IPS-18a (cell line): ENCODE data around the gene DFFA.

ENCODE experiments used
- H3K27ac ChIP-seq: one replicate; pipeline ENCODE4 v1.5.1; 2013; ENCODE audit warnings: low read length
- H3K27me3 ChIP-seq: one replicate; pipeline ENCODE4 v1.6.1; 2013; ENCODE audit warnings: mild to moderate bottlenecking, low read length; ENCODE audit not compliant: control insufficient read depth, insufficient read depth
- H3K36me3 ChIP-seq: one replicate; pipeline ENCODE4 v1.6.1; 2013; ENCODE audit warnings: low read depth, low read length; ENCODE audit not compliant: control insufficient read depth
- H3K4me1 ChIP-seq: one replicate; pipeline ENCODE4 v1.6.1; 2013; ENCODE audit warnings: low read depth, low read length; ENCODE audit not compliant: control insufficient read depth
- H3K4me3 ChIP-seq: one replicate; pipeline ENCODE4 v1.5.1; 2013; ENCODE audit warnings: low read length
- H3K9ac ChIP-seq: one replicate; pipeline ENCODE4 v1.6.1; 2013; ENCODE audit warnings: mild to moderate bottlenecking, low read length, moderate library complexity
- H3K9me3 ChIP-seq: one replicate; pipeline ENCODE4 v1.6.1; 2013; ENCODE audit warnings: low read depth, low read length; ENCODE audit not compliant: control insufficient read depth

DFFA gene, protein sequence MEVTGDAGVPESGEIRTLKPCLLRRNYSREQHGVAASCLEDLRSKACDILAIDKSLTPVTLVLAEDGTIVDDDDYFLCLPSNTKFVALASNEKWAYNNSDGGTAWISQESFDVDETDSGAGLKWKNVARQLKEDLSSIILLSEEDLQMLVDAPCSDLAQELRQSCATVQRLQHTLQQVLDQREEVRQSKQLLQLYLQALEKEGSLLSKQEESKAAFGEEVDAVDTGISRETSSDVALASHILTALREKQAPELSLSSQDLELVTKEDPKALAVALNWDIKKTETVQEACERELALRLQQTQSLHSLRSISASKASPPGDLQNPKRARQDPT

DNA sequence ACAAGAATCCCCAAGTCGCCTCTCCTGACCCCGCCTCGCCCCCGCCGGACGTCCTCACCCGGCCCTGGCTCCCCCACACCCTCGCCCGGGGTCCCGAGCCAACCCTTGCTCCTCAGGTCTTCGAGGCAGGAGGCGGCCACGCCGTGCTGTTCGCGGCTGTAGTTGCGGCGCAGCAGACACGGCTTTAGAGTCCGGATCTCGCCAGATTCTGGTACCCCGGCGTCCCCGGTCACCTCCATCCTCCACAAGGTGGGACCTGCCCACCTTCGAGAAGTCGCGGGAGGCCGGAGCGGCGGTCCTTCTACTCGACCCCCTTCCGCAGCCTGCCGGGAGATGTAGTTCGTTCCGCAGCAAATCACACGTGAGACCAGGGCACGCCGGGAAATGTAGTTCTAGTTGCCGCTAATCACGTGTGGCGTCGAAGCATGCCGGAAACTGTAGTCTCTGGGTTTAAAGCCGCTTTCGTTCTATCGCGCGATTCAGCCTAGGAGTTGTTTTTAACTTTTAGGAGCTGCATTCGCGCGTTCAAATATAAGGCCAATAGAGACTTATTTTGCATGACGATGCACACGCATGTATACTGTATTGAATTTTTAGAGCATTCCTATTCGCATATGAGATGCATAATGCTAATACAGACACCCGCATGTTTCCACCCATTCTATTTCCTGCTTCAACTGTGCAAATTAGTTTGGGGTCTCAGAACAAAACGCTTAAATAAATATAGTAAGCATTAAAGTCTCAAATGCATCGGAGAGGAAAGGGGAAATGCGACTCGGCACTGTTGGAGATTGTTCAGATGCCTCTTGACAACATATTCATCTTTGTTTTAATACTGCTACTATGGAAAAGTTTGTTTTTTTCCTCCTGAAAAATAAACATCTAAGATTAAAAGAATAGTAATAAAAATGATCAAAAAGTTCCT lies at the start of gene DFFA:
TSS of gene DFFA (minus strand) at position 310 of the 925 bp plus-strand sequence. CDS start at position 239, 71 bp downstream.
- Histone ChIP-seq H3K4me1 (peaks cover 8% of the 10 kb centered on the region), H3K27ac (no peak within 1 kb of the TSS), H3K9ac (peak within 1 kb of the TSS; percentile 75), H3K4me3 (peak within 1 kb of the TSS; percentile 93), H3K27me3 (no peaks in the 10 kb centered on the region), H3K9me3 (no peaks in the 10 kb centered on the region), H3K36me3 (peaks cover 18% of the 10 kb centered on the region)

DNA sequence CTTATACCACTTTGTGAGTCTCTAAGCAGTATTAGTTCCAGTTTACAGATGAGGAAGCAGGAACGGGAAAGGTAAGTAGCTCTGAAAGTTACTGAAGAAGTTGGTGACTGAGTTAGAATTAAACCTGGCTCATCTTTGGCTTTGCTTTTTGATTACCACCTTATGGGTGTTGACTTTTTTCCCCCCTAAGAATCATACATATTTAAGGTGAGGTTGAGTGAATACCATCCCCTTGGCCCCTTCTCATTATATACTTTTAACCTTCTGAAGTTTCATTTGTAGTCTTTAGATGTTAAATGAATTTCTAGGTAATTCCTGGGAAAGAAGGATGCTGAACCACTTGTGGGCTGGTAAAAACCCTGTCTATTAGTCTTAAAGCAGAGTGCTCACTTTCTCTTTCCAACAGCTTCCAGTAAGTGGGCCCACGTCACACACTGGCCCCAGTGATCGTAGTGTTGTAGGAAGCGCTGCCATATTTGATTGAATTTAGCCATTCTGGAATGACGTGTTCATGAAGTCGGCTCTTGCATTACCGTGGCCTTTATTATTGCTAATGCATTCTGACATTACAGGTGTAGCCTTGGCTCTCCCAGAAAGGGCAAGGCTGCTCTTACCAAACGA lies 49.3 kb upstream of the DFFA start:
- Histone ChIP-seq H3K4me1 (peaks cover 28% of the 10 kb centered on the region), H3K9ac (no peak overlapping the region), H3K4me3 (no peak overlapping the region), H3K9me3 (no peaks in the 10 kb centered on the region), H3K27me3 (no peaks in the 10 kb centered on the region), H3K36me3 (no peaks in the 10 kb centered on the region), H3K27ac (no peak overlapping the region)

DNA sequence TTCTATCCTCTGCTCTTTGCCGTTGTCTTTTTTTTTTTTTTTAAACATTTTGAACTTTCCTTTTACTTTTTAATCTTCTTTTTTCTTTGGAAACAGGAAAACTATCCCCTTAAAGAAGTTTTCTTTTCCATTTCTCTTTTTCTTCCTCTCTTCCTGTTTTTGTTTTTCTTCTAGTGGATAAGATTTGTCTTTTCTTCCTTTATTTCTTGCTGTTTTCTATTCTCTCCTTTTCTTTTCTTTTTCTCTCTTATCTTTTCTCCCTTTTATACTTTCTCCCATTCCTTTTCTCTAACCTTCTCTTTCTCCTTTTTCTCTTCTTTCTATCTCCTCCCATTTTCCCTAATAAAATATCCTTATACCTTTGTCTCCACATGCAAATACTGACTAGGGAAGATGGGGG lies 48.6 kb upstream of the DFFA start:
- peaks cover 31% of the 10 kb centered on the region for H3K4me1 ChIP-seq
- no peaks in the 10 kb centered on the region for H3K27me3 ChIP-seq
- no peak overlapping the region for H3K27ac ChIP-seq
- H3K9ac ChIP-seq = no peak overlapping the region
- H3K4me3 ChIP-seq = no peak overlapping the region
- H3K36me3 ChIP-seq = no peaks in the 10 kb centered on the region
- H3K9me3 ChIP-seq = no peaks in the 10 kb centered on the region

DNA sequence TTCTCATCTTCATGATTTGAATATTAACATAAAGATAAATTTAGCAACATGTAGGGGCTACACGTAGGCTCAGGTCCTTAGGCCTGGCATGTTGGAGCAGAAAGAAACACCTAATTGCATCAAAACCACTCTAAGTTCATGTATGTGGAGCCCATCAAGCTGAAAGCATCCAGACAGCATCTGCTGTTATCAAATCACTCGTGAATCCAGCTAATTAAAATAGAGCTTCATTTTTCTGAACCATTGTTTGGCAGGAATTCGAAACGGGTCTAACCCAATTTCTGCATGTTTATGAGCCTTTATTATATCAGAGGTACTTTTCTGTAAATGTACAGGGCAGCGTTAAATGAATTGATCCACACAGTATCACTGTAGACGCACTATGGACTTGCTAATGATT lies 48.2 kb upstream of the DFFA start:
- no peaks in the 10 kb centered on the region for H3K36me3 ChIP-seq
- no peak overlapping the region for H3K4me3 ChIP-seq
- peaks cover 31% of the 10 kb centered on the region for H3K4me1 ChIP-seq
- H3K9me3 ChIP-seq = no peaks in the 10 kb centered on the region
- H3K9ac ChIP-seq = no peak overlapping the region
- no peak overlapping the region for H3K27ac ChIP-seq
- no peaks in the 10 kb centered on the region for H3K27me3 ChIP-seq

DNA sequence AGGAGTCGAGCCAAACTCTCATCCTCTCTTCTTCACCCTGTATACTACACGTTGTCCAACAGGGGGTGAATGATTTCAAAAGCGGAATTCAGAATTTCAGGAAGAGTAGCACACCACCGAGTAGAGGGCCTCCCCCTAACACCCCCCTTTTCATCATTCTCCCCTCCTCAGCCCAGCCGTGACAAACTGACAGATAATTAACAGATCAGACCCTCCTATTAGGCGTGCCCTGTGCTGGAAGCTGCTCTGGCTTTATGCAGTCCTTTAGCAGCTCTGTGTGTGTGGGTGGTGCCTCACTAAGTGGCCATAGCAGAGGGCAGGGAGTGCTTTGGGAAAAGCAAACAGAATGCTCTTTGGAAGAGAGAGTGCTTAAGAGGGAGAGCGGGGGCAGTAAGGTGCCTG lies 46.7 kb upstream of the DFFA start:
- H3K4me1 ChIP-seq = peaks cover 39% of the 10 kb centered on the region
- H3K9me3 ChIP-seq = no peaks in the 10 kb centered on the region
- no peaks in the 10 kb centered on the region for H3K36me3 ChIP-seq
- no peak overlapping the region for H3K4me3 ChIP-seq
- no peak overlapping the region for H3K27ac ChIP-seq
- no peaks in the 10 kb centered on the region for H3K27me3 ChIP-seq
- no peak overlapping the region for H3K9ac ChIP-seq

DNA sequence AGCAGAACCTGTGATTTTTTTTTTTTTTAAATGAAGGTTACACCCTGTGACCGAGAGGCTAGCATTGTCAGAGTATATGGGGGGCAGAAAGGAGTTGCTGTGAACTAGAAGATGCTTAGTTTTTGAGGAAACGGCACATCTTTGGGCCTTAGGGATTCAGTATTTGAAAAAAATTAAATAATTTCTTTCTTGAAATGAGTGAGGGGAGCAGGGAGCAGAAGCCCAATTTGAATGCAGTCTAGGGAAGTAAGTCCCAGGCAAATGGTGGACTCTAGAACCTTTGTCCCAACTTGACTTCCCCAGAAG lies 45.3 kb upstream of the DFFA start:
- Histone ChIP-seq H3K4me3 (no peak overlapping the region), H3K27me3 (no peaks in the 10 kb centered on the region), H3K9ac (no peak overlapping the region), H3K9me3 (no peaks in the 10 kb centered on the region), H3K36me3 (no peaks in the 10 kb centered on the region), H3K4me1 (peaks cover 39% of the 10 kb centered on the region), H3K27ac (no peak overlapping the region)

DNA sequence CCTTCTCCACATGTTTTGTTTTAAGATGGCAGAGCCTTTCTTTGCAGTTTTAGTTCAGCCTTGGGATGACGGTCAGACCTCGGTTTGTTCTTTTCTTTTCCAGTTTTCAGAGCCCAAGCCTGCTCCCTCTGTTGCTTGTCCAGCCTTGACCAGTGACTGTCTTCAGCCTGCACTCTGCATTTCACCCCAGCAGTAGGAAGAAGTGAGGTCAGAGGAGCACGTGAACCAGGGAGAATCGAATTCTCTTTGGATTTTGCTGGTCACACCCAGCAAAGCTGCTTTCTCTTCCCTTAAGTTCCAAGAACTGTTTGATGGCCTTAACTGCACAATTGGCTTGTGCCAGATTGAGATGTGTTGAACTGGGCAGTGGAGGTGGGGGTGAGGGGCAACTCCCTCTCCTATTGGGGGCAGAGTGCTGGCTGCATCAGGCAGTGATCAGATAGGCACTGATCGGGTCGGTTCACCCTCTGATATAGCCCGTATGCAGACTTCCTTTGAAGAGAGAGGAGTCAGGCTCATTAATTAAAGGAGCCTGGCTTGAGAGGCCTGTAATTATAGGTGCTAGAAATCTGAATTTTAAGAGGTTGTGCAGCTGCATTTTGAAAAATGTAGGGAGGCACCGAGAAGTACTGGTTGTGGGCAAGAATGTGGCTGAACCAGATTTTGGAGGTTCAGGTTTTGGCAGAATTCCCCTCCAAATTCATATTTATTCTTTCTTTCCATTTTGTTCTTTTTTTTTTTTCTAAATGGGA lies 44.8 kb upstream of the DFFA start:
- no peak overlapping the region for H3K4me3 ChIP-seq
- H3K36me3 ChIP-seq = no peaks in the 10 kb centered on the region
- H3K27me3 ChIP-seq = no peaks in the 10 kb centered on the region
- peaks cover 39% of the 10 kb centered on the region for H3K4me1 ChIP-seq
- H3K27ac ChIP-seq = no peak overlapping the region
- no peaks in the 10 kb centered on the region for H3K9me3 ChIP-seq
- H3K9ac ChIP-seq = no peak overlapping the region

DNA sequence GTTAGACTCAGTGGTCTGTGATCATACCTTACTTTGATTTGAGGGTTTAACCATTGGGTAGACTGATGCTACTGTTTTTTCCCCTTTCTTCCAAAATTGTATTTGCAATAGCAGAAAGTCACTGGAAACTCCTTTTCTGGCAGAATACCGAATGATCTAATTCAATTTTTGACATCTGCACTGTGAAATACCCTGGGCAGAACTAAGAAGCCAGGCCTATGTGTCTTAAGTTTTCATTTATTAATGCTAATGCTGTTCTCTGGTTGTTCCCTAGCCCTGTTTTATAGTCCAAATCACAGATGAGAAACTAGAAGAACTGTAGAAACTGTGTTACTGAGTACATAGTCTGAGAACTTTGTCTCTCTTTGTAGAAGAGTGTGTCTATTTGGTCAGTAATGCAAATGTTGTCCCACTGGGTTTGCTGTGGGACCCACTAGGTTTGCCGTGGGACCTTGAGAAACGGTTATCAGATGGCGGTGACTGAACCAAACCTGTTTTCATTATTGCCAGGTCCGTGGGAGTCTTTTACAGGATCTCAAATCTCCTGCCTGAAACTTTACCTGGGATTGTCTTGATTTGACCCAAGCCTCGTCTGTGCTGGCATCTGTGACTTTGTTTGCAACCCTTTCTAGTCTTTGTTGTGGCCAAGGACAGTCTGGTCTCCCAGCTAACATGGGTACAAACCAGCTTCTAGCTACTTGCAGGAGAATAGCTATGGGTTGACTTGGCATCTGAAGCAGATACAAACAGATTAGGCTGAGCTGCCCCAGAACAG lies 43.8 kb upstream of the DFFA start:
- no peak overlapping the region for H3K9ac ChIP-seq
- no peaks in the 10 kb centered on the region for H3K27me3 ChIP-seq
- no peak overlapping the region for H3K27ac ChIP-seq
- H3K4me1 ChIP-seq = peaks cover 36% of the 10 kb centered on the region
- H3K4me3 ChIP-seq = no peak overlapping the region
- H3K9me3 ChIP-seq = no peaks in the 10 kb centered on the region
- no peaks in the 10 kb centered on the region for H3K36me3 ChIP-seq

DNA sequence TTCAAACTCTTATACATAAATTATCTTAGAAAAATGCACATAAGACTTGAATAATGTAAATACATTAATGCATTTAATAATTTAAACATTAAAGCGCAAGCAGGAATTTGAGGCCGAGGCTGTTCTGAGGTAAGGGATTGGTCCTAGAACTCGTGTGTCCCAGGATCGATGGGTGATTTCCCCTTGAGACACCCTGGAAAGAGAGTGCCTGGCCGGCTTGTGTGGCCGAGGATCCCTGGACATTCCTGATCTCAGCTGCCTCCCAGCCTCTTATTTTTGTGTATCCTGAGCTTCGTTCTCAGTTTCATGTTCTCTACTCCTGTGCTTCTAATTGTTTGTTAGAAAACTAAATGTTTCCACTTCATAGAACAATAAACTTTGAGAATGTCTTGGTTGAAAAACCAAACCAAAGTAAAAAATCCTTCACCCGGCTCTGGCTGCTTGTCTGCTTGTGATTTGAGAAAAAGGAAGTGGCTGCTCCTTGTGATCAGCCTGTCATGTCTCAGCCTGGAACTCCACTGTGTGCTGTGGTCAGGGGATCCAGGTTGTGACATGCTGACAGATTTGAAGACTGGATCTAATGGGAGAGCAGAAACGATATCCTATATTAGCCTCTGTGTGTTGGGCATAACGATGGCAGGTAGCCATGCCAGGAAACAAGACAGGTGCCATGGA lies 43.1 kb upstream of the DFFA start:
- H3K4me3 ChIP-seq = no peak overlapping the region
- H3K9ac ChIP-seq = no peak overlapping the region
- H3K36me3 ChIP-seq = no peaks in the 10 kb centered on the region
- no peaks in the 10 kb centered on the region for H3K27me3 ChIP-seq
- H3K9me3 ChIP-seq = no peaks in the 10 kb centered on the region
- H3K4me1 ChIP-seq = peaks cover 36% of the 10 kb centered on the region
- no peak overlapping the region for H3K27ac ChIP-seq

DNA sequence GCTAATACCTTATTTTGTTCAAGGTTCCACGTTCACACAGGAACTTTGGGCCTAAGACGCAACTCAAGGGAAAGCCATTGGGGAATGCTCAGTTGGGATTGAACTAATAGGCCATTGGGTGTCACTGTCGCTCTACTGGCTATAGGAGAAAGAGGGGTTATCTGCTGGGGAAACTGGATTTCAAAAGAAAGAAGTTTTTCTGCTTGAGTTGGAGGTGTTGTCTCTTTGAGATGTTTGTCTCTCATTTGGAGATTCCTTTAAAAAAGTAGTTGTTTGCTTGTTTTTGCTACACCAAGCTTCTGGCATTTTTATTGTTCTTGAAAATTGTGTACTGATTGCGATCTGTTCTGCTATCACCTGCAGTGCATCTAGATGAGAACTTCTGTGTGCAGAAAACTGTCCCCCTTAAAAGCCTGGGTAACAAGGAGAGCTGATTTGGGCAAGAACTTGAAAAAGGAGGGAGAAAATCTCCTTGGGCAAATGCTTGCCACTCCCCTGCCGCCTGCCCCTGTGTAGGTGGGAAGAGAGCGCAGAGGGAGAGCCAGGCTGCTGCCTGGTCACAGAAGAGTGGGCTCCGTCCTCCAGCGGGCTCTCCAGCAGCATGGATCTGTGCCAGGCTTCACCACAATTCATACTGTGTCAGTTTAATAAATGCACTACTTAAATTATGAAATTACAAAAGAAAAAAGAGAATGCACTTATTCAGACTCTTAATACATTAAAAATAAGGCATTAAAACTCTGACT lies 42.3 kb upstream of the DFFA start:
- H3K4me1 ChIP-seq = peaks cover 39% of the 10 kb centered on the region
- H3K9me3 ChIP-seq = no peaks in the 10 kb centered on the region
- H3K36me3 ChIP-seq = no peaks in the 10 kb centered on the region
- no peak overlapping the region for H3K9ac ChIP-seq
- no peak overlapping the region for H3K27ac ChIP-seq
- H3K27me3 ChIP-seq = no peaks in the 10 kb centered on the region
- no peak overlapping the region for H3K4me3 ChIP-seq
